ENCODE results near the gene CTNNA1.

CTNNA1 gene

GRCh38 chr5:138870611-138871010 lies 117.4 kb downstream of the CTNNA1 start:
- Histone ChIP-seq H3K27ac (ENCODE audit: insufficient read depth, low read length, poor library complexity, severe bottlenecking) (no peak overlapping the region), H3K4me3 (ENCODE audit: insufficient read depth, low read depth, low read length, poor library complexity, severe bottlenecking) (no peak overlapping the region), H3K4me1 (ENCODE audit: control insufficient read depth, insufficient read depth, low read length, poor library complexity, severe bottlenecking) (no peaks in the 10 kb centered on the region), H3K9me3 (ENCODE audit: control insufficient read depth, low read length) (no peaks in the 10 kb centered on the region), H3K36me3 (ENCODE audit: control insufficient read depth, insufficient read depth, low read length) (no peaks in the 10 kb centered on the region), H3K27me3 (replicated peaks; ENCODE audit: control insufficient read depth, insufficient read depth, low read length, poor library complexity, severe bottlenecking) (no peaks in the 10 kb centered on the region)
- no peak for DNase-seq

GRCh38 chr5:138872841-138873465 lies 119.7 kb downstream of the CTNNA1 start:
- Histone ChIP-seq H3K36me3 (ENCODE audit: control insufficient read depth, insufficient read depth, low read length) (no peaks in the 10 kb centered on the region), H3K9me3 (ENCODE audit: control insufficient read depth, low read length) (no peaks in the 10 kb centered on the region), H3K4me3 (ENCODE audit: insufficient read depth, low read depth, low read length, poor library complexity, severe bottlenecking) (no peak overlapping the region), H3K4me1 (ENCODE audit: control insufficient read depth, insufficient read depth, low read length, poor library complexity, severe bottlenecking) (no peaks in the 10 kb centered on the region), H3K27ac (ENCODE audit: insufficient read depth, low read length, poor library complexity, severe bottlenecking) (no peak overlapping the region), H3K27me3 (replicated peaks; ENCODE audit: control insufficient read depth, insufficient read depth, low read length, poor library complexity, severe bottlenecking) (no peaks in the 10 kb centered on the region)
- DNase-seq = no peak

GRCh38 chr5:138873466-138874221 lies 120.4 kb downstream of the CTNNA1 start:
- H3K27ac ChIP-seq (ENCODE audit: insufficient read depth, low read length, poor library complexity, severe bottlenecking) = no peak overlapping the region
- no peaks in the 10 kb centered on the region for H3K36me3 ChIP-seq (ENCODE audit: control insufficient read depth, insufficient read depth, low read length)
- no peaks in the 10 kb centered on the region for H3K27me3 ChIP-seq (replicated peaks; ENCODE audit: control insufficient read depth, insufficient read depth, low read length, poor library complexity, severe bottlenecking)
- DNase-seq = no peak
- H3K9me3 ChIP-seq (ENCODE audit: control insufficient read depth, low read length) = no peaks in the 10 kb centered on the region
- no peaks in the 10 kb centered on the region for H3K4me1 ChIP-seq (ENCODE audit: control insufficient read depth, insufficient read depth, low read length, poor library complexity, severe bottlenecking)
- H3K4me3 ChIP-seq (ENCODE audit: insufficient read depth, low read depth, low read length, poor library complexity, severe bottlenecking) = no peak overlapping the region

DNA sequence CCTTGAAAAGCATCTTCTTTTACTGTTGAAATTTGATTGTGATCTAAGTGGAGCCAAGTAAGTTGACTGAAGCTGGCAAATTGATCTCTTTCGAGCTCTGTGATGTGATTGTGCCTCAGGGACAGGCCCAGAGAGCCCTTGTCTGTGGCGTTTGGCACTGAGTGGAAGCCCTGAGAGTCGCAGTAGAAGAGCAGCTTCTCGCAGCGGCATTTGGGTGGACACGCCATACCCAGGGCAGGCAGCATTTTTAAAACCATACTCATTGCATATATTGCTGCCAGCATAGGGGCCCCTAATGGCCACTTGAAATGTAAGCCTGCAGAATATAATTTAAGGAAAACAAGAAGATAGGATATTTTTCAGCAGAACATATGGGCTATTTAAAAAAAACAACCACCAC lies 121.0 kb downstream of the CTNNA1 start:
- Histone ChIP-seq H3K4me1 (ENCODE audit: control insufficient read depth, insufficient read depth, low read length, poor library complexity, severe bottlenecking) (no peaks in the 10 kb centered on the region), H3K27me3 (replicated peaks; ENCODE audit: control insufficient read depth, insufficient read depth, low read length, poor library complexity, severe bottlenecking) (no peaks in the 10 kb centered on the region), H3K36me3 (ENCODE audit: control insufficient read depth, insufficient read depth, low read length) (no peaks in the 10 kb centered on the region), H3K4me3 (ENCODE audit: insufficient read depth, low read depth, low read length, poor library complexity, severe bottlenecking) (no peak overlapping the region), H3K27ac (ENCODE audit: insufficient read depth, low read length, poor library complexity, severe bottlenecking) (no peak overlapping the region), H3K9me3 (ENCODE audit: control insufficient read depth, low read length) (no peaks in the 10 kb centered on the region)
- DNase-seq = no peak

DNA sequence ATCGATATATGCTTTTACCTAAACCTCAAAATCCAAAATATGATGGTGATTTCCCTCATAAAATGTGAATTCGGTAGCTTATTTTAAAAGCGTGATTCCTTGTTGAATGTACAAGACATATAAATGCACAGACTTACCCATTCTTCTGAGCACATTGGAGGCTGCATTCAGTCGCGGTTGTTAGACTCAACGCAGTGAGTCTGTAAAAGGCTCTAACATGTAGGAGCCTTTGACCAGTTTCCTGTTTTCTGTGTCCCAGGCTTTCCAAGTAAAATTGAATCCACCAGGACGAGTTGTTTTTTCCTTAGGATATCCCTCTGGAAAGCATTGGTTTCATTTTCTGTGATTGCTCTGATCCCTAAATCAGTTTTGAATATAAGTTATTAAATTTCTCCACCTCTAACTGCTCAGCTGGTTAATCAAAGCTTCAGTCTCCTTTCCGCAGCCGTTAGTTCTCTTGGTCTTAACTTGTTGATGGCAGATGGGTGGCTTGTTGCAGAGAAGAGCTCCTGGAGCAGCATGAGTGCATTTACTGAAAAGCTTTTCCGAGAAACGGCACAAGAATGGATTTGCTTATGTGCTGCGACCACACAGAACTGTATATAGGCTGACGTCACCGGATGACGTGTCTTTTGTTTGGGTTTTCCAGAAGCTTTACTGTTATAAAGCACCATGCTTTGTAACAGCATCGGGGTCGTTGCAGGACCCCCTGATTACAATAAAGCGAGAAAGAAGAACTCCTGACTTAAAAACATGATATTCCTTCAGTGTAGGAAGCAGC lies 121.7 kb downstream of the CTNNA1 start, which contains the start of gene LRRTM2:
TSS of gene LRRTM2 (minus strand) at position 565 of the 781 bp plus-strand sequence. CDS start at position 141, 424 bp downstream.
- DNase-seq = no peak
- H3K4me3 ChIP-seq (ENCODE audit: insufficient read depth, low read depth, low read length, poor library complexity, severe bottlenecking) = no peak within 1 kb of the TSS
- no peaks in the 10 kb centered on the region for H3K9me3 ChIP-seq (ENCODE audit: control insufficient read depth, low read length)
- no peaks in the 10 kb centered on the region for H3K36me3 ChIP-seq (ENCODE audit: control insufficient read depth, insufficient read depth, low read length)
- H3K4me1 ChIP-seq (ENCODE audit: control insufficient read depth, insufficient read depth, low read length, poor library complexity, severe bottlenecking) = no peaks in the 10 kb centered on the region
- H3K27ac ChIP-seq (ENCODE audit: insufficient read depth, low read length, poor library complexity, severe bottlenecking) = no peak within 1 kb of the TSS
- no peaks in the 10 kb centered on the region for H3K27me3 ChIP-seq (replicated peaks; ENCODE audit: control insufficient read depth, insufficient read depth, low read length, poor library complexity, severe bottlenecking)

DNA sequence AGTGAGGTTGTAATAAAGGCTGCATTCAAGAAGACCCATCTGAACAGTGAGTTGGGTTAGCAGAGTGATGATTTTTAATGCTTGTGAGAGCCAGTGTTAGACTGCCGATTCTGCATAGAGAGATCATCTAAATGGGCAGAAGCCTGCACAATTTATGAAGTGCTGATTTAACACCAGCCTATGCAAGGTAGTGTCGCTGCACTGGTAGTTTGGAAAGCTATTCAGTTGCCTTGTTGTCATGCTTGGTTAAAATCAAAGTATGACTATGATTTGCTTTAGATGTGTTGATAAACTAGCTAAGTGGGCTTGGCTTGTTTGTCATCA lies 122.3 kb downstream of the CTNNA1 start:
- no peak for DNase-seq
- H3K4me3 ChIP-seq (ENCODE audit: insufficient read depth, low read depth, low read length, poor library complexity, severe bottlenecking) = no peak overlapping the region
- no peaks in the 10 kb centered on the region for H3K9me3 ChIP-seq (ENCODE audit: control insufficient read depth, low read length)
- H3K4me1 ChIP-seq (ENCODE audit: control insufficient read depth, insufficient read depth, low read length, poor library complexity, severe bottlenecking) = no peaks in the 10 kb centered on the region
- H3K27ac ChIP-seq (ENCODE audit: insufficient read depth, low read length, poor library complexity, severe bottlenecking) = no peak overlapping the region
- no peaks in the 10 kb centered on the region for H3K27me3 ChIP-seq (replicated peaks; ENCODE audit: control insufficient read depth, insufficient read depth, low read length, poor library complexity, severe bottlenecking)
- no peaks in the 10 kb centered on the region for H3K36me3 ChIP-seq (ENCODE audit: control insufficient read depth, insufficient read depth, low read length)

DNA sequence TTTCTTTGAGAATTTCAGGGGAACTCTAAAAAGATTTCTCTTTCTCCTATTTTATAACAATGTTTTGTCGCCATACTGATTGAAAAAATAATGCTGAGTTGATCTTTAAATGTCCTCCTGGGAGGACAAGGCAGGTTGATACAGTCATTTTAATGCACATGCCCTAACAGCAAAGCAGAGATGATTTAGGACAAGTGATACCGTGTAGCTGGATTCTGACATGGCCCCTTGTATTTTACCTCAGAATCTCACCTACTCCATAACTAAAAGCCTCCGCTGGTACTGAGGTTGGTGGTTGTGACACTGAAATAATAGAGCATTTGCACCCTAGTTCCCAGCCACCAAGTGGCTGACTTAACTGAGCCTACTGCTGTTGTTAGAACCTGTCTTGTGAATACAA lies 122.7 kb downstream of the CTNNA1 start:
- Histone ChIP-seq H3K4me1 (ENCODE audit: control insufficient read depth, insufficient read depth, low read length, poor library complexity, severe bottlenecking) (no peaks in the 10 kb centered on the region), H3K27me3 (replicated peaks; ENCODE audit: control insufficient read depth, insufficient read depth, low read length, poor library complexity, severe bottlenecking) (no peaks in the 10 kb centered on the region), H3K4me3 (ENCODE audit: insufficient read depth, low read depth, low read length, poor library complexity, severe bottlenecking) (no peak overlapping the region), H3K36me3 (ENCODE audit: control insufficient read depth, insufficient read depth, low read length) (no peaks in the 10 kb centered on the region), H3K9me3 (ENCODE audit: control insufficient read depth, low read length) (no peaks in the 10 kb centered on the region), H3K27ac (ENCODE audit: insufficient read depth, low read length, poor library complexity, severe bottlenecking) (no peak overlapping the region)
- DNase-seq = no peak

GRCh38 chr5:138876811-138877210 lies 123.6 kb downstream of the CTNNA1 start:
- H3K27ac ChIP-seq (ENCODE audit: insufficient read depth, low read length, poor library complexity, severe bottlenecking) = no peak overlapping the region
- no peak for DNase-seq
- no peaks in the 10 kb centered on the region for H3K27me3 ChIP-seq (replicated peaks; ENCODE audit: control insufficient read depth, insufficient read depth, low read length, poor library complexity, severe bottlenecking)
- H3K4me3 ChIP-seq (ENCODE audit: insufficient read depth, low read depth, low read length, poor library complexity, severe bottlenecking) = no peak overlapping the region
- H3K36me3 ChIP-seq (ENCODE audit: control insufficient read depth, insufficient read depth, low read length) = no peaks in the 10 kb centered on the region
- H3K4me1 ChIP-seq (ENCODE audit: control insufficient read depth, insufficient read depth, low read length, poor library complexity, severe bottlenecking) = no peaks in the 10 kb centered on the region
- no peaks in the 10 kb centered on the region for H3K9me3 ChIP-seq (ENCODE audit: control insufficient read depth, low read length)

DNA sequence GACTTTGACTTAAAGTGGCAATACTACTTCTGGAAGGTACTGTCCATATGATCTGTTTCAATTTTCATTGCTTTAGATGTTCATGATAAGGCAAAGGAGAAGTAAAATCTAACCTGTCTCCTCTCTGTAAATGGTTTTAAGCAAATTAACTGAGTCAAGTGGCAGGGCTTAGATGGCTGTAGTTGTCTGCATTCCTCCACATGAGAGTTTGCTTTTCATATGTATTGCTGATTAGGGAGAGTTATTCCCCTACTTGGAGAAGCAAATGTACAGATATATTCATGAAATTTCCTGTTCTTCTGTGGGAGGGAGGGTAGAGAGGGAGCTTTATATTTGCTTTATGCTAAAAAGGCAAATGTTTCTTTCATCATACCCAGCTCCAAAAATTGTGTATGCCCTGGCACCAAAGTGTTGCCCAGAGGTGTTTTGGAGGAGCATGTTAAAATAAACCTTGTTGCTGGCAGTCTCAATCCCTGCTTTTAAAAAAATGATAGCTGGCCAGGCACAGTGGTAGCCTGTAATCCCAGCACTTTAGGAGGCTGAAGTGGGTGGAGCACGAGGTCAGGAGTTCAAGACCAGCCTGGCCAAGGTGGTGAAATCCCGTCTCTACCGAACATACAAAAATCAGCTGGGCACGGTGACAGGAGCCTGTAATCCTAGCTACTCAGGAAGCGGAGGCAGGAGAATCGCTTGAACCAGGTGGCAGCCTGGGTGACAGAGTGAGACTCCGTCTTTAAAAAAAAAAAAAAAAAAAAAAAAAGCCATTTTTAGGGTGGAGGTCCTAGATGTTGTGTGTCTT lies 125.4 kb downstream of the CTNNA1 start:
- Histone ChIP-seq H3K27ac (ENCODE audit: insufficient read depth, low read length, poor library complexity, severe bottlenecking) (no peak overlapping the region), H3K4me3 (ENCODE audit: insufficient read depth, low read depth, low read length, poor library complexity, severe bottlenecking) (no peak overlapping the region), H3K27me3 (replicated peaks; ENCODE audit: control insufficient read depth, insufficient read depth, low read length, poor library complexity, severe bottlenecking) (no peaks in the 10 kb centered on the region), H3K36me3 (ENCODE audit: control insufficient read depth, insufficient read depth, low read length) (no peaks in the 10 kb centered on the region), H3K4me1 (ENCODE audit: control insufficient read depth, insufficient read depth, low read length, poor library complexity, severe bottlenecking) (no peaks in the 10 kb centered on the region), H3K9me3 (ENCODE audit: control insufficient read depth, low read length) (no peaks in the 10 kb centered on the region)
- no peak for DNase-seq
